BLaER1 treated with 17β-estradiol and CSF1 and Interleukin-3, amounts not matched to agents 10 nM and 100 nM (cell line): ENCODE results near the gene ODR4.

Experiments used
- H3K27ac ChIP-seq, 11 experiments: shearing (Covaris generic); formaldehyde crosslinking; 2 replicates each; pipeline ENCODE4 v1.8.1; 2022
- H3K27me3 ChIP-seq, 11 experiments: shearing (Covaris generic); formaldehyde crosslinking; 2 replicates each; pipeline ENCODE4 v1.8.1; 2022
- H3K36me3 ChIP-seq, 11 experiments: shearing (Covaris generic); formaldehyde crosslinking; 2 replicates each; pipeline ENCODE4 v1.8.1; 2022
- H3K4me1 ChIP-seq, 10 experiments: shearing (Covaris generic); formaldehyde crosslinking; 2 replicates each; pipeline ENCODE4 v1.8.1; 2022
- H3K4me2 ChIP-seq, 11 experiments: shearing (Covaris generic); formaldehyde crosslinking; 2 replicates each; pipeline ENCODE4 v1.8.1; 2022
- H3K4me3 ChIP-seq, 10 experiments: shearing (Covaris generic); formaldehyde crosslinking; 2 replicates each; pipeline ENCODE4 v1.8.1; 2022
- H3K9ac ChIP-seq, 11 experiments: shearing (Covaris generic); formaldehyde crosslinking; 2 replicates each; pipeline ENCODE4 v1.8.1; 2022
- H3K9me3 ChIP-seq, 11 experiments: shearing (Covaris generic); formaldehyde crosslinking; replicated peaks in 1 of 11; 2 replicates each; pipeline ENCODE4 v1.8.1; 2022
- H4K20me1 ChIP-seq, 11 experiments: shearing (Covaris generic); formaldehyde crosslinking; 2 replicates each; pipeline ENCODE4 v1.8.1; 2022
- Cebpa-rat ChIP-seq, 11 experiments: shearing (Covaris generic); IDR thresholded peaks; 2 replicates each; pipeline ENCODE4 v1.8.1; 2022

Gene ODR4

GRCh38 chr1:186413319-186413718, 37.7 kb downstream of the ODR4 start:
- peaks cover 42 to 91% (median 60%) of the 10 kb centered on the region in 11 experiments for H3K36me3 ChIP-seq
- H3K4me1 ChIP-seq, result no peaks in the 10 kb centered on the region
- H3K9ac ChIP-seq, result no peak overlapping the region
- H3K4me2 ChIP-seq, result no peak overlapping the region
- no peaks in the 10 kb centered on the region for H3K9me3 ChIP-seq
- TF ChIP-seq Cebpa-rat (IDR thresholded peaks at IDR 0.05), result no peak
- H4K20me1 ChIP-seq, result no peaks in the 10 kb centered on the region
- no peaks in the 10 kb centered on the region for H3K27me3 ChIP-seq
- H3K27ac ChIP-seq, result no peak overlapping the region
- H3K4me3 ChIP-seq, result no peak overlapping the region

GRCh38 chr1:186418503-186418902, 42.9 kb downstream of the ODR4 start:
- H3K27ac ChIP-seq, result no peak overlapping the region
- no peak for TF ChIP-seq Cebpa-rat (IDR thresholded peaks at IDR 0.05)
- no peaks in the 10 kb centered on the region for H3K27me3 ChIP-seq
- no peaks in the 10 kb centered on the region for H3K9me3 ChIP-seq
- no peak overlapping the region for H3K9ac ChIP-seq
- peaks cover 45 to 80% (median 54%) of the 10 kb centered on the region in 11 experiments for H3K36me3 ChIP-seq
- H3K4me1 ChIP-seq, result no peaks in the 10 kb centered on the region
- H3K4me3 ChIP-seq, result no peak overlapping the region
- no peaks in the 10 kb centered on the region for H4K20me1 ChIP-seq
- no peak overlapping the region for H3K4me2 ChIP-seq

- no peak overlapping the region for H3K4me3 ChIP-seq
- H3K36me3 ChIP-seq, result peaks cover 44 to 83% (median 64%) of the 10 kb centered on the region in 11 experiments
- H3K27ac ChIP-seq, result no peak overlapping the region
- H3K27me3 ChIP-seq, result no peaks in the 10 kb centered on the region
- TF ChIP-seq Cebpa-rat (IDR thresholded peaks at IDR 0.05), result no peak
- no peaks in the 10 kb centered on the region for H3K9me3 ChIP-seq
- H3K9ac ChIP-seq, result no peak overlapping the region
- H3K4me2 ChIP-seq, result no peak overlapping the region
- no peaks in the 10 kb centered on the region for H4K20me1 ChIP-seq
- no peaks in the 10 kb centered on the region for H3K4me1 ChIP-seq
Observed at GRCh38 chr1:186420311-186420710, 44.7 kb downstream of the ODR4 start.

GRCh38 chr1:186420923-186421322, 45.3 kb downstream of the ODR4 start:
- TF ChIP-seq Cebpa-rat (IDR thresholded peaks at IDR 0.05), result no peak
- Histone ChIP-seq H3K4me1 (no peaks in the 10 kb centered on the region), H3K4me2 (no peak overlapping the region), H4K20me1 (no peaks in the 10 kb centered on the region), H3K9me3 (no peaks in the 10 kb centered on the region), H3K9ac (no peak overlapping the region), H3K27ac (no peak overlapping the region), H3K4me3 (no peak overlapping the region), H3K27me3 (no peaks in the 10 kb centered on the region), H3K36me3 (peaks cover 38 to 83% (median 67%) of the 10 kb centered on the region in 11 experiments)

GRCh38 chr1:186421446-186421845, 45.8 kb downstream of the ODR4 start:
- Histone ChIP-seq H3K4me2 (no peak overlapping the region), H3K36me3 (peaks cover 33 to 84% (median 65%) of the 10 kb centered on the region in 11 experiments), H3K27me3 (no peaks in the 10 kb centered on the region), H3K9ac (no peak overlapping the region), H4K20me1 (no peaks in the 10 kb centered on the region), H3K4me1 (no peaks in the 10 kb centered on the region), H3K4me3 (no peak overlapping the region), H3K9me3 (no peaks in the 10 kb centered on the region), H3K27ac (no peak overlapping the region)
- no peak for TF ChIP-seq Cebpa-rat (IDR thresholded peaks at IDR 0.05)

- Histone ChIP-seq H3K36me3 (peaks cover 18 to 81% (median 49%) of the 10 kb centered on the region in 11 experiments), H3K4me1 (no peaks in the 10 kb centered on the region), H3K4me2 (no peak overlapping the region), H3K4me3 (no peak overlapping the region), H3K9ac (no peak overlapping the region), H3K27me3 (no peaks in the 10 kb centered on the region), H3K9me3 (no peaks in the 10 kb centered on the region), H4K20me1 (no peaks in the 10 kb centered on the region), H3K27ac (no peak overlapping the region)
- TF ChIP-seq Cebpa-rat (IDR thresholded peaks at IDR 0.05), result no peak
Observed at GRCh38 chr1:186424539-186424938, 48.9 kb downstream of the ODR4 start.

- Histone ChIP-seq H3K9ac (no peak overlapping the region), H3K27me3 (no peaks in the 10 kb centered on the region), H3K4me3 (no peak overlapping the region), H3K36me3 (peaks cover 4 to 66% (median 38%) of the 10 kb centered on the region in 11 experiments; a peak in 16 of 22 replicates), H3K4me1 (no peaks in the 10 kb centered on the region), H3K27ac (no peak overlapping the region), H3K4me2 (no peak overlapping the region), H4K20me1 (no peaks in the 10 kb centered on the region), H3K9me3 (no peaks in the 10 kb centered on the region)
- TF ChIP-seq Cebpa-rat (IDR thresholded peaks at IDR 0.05), result no peak
Observed at GRCh38 chr1:186426118-186426517, 50.5 kb downstream of the ODR4 start.

- Histone ChIP-seq H3K27ac (no peak overlapping the region), H3K4me1 (no peaks in the 10 kb centered on the region), H3K4me2 (no peak overlapping the region), H3K9ac (no peak overlapping the region), H3K4me3 (no peak overlapping the region), H3K36me3 (peaks cover 4 to 51% (median 29%) of the 10 kb centered on the region in 11 experiments; a peak in 15 of 22 replicates), H3K9me3 (no peaks in the 10 kb centered on the region), H4K20me1 (no peaks in the 10 kb centered on the region), H3K27me3 (no peaks in the 10 kb centered on the region)
- no peak for TF ChIP-seq Cebpa-rat (IDR thresholded peaks at IDR 0.05)
Observed at GRCh38 chr1:186429017-186429416, 53.4 kb downstream of the ODR4 start.

GRCh38 chr1:186435336-186435735, 59.7 kb downstream of the ODR4 start:
- Histone ChIP-seq H3K9ac (no peak overlapping the region), H3K4me2 (peak overlapping the region in 3 of 11 experiments; percentile 12 to 41 (median 25); a peak in 6 of 22 replicates), H3K4me3 (no peak overlapping the region), H3K36me3 (peaks cover 0 to 15% (median 8%) of the 10 kb centered on the region in 11 experiments; a peak in 9 of 22 replicates), H3K4me1 (peaks cover 0 to 17% (median 2%) of the 10 kb centered on the region in 10 experiments; a peak in 7 of 20 replicates), H3K27ac (0 out of 22 replicates have a peak overlapping the region, but pooled peaks of 1 of the 11 experiments have one; percentile 1), H4K20me1 (no peaks in the 10 kb centered on the region), H3K9me3 (0 out of 22 replicates have a peak, but pooled peaks cover 0 to 6% (median 0%) of the 10 kb centered on the region in 11 experiments), H3K27me3 (no peaks in the 10 kb centered on the region)
- TF ChIP-seq Cebpa-rat (IDR thresholded peaks at IDR 0.05), result no peak

- no peak for TF ChIP-seq Cebpa-rat (IDR thresholded peaks at IDR 0.05)
- Histone ChIP-seq H3K9me3 (0 out of 22 replicates have a peak, but pooled peaks cover 0 to 6% (median 0%) of the 10 kb centered on the region in 11 experiments), H4K20me1 (no peaks in the 10 kb centered on the region), H3K4me3 (no peak overlapping the region), H3K4me1 (peaks cover 0 to 47% (median 19%) of the 10 kb centered on the region in 10 experiments; a peak in 14 of 20 replicates), H3K4me2 (no peak overlapping the region), H3K27me3 (no peaks in the 10 kb centered on the region), H3K36me3 (peaks cover 0 to 15% (median 8%) of the 10 kb centered on the region in 11 experiments; a peak in 9 of 22 replicates), H3K27ac (0 out of 22 replicates have a peak overlapping the region, but pooled peaks of 1 of the 11 experiments have one; percentile 16), H3K9ac (no peak overlapping the region)
Observed at GRCh38 chr1:186438567-186438966, 62.9 kb downstream of the ODR4 start.
